GM19240 (cell line): Measurements from ENCODE around the gene HLA-DQA1.
"Not testable (repeated sequence)": the region's sequence is repeated elsewhere in the genome, so short reads cannot be mapped to it uniquely, and the experiment has no call there.

ENCODE experiments used
- DNase-seq: peaks from one replicate; pipeline ENCODE4 v3.0.0; 2011; ENCODE audit warnings: low spot score; ENCODE audit not compliant: insufficient read length

The HLA-DQA1 gene

GRCh38 chr6:32622545-32623401 lies 14.4 kb upstream of the HLA-DQA1 start:
- DNase-seq: peak; percentile 8

- no peak for DNase-seq
Measured at GRCh38 chr6:32623693-32624092, 13.5 kb upstream of the HLA-DQA1 start.

DNA sequence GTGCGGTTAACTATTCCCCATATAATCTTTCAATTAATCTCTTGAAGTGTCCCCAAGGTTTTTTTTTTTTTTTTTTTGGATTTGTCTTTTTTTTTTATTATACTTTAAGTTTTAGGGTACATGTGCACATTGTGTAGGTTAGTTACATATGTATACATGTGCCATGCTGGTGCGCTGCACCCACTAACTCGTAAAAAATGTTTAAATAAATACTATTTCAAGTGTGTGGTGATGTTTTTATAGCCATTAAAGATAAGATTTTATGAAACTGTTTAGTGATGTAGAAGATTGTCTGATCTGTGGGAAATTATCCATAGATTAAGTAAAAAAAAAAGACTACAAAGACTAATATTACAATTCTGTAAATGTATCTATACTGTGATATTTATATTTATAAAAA lies 12.6 kb upstream of the HLA-DQA1 start:
- no peak for DNase-seq

GRCh38 chr6:32625137-32625536 lies 12.1 kb upstream of the HLA-DQA1 start:
- DNase-seq: no peak

- DNase-seq: no peak
Measured at GRCh38 chr6:32627249-32627648, 10.0 kb upstream of the HLA-DQA1 start.

DNA sequence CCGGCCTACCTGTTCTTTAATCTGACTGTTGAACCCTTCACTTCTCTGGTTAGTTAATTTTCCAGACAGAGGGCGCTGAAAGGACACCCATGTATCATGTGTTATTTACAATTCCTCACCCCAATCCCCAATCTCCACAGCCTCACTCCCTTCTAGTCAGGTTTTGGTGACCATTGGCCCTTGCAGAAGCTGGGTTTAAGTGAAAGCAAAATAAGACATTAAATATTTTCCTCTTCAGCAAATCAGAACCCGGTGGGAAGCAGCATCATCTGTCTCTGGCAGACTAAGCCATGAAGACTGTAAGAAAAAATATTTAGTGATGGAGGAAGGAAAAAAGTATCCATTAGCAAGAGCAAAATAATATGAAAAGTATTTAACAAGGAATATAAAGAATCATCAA lies 9.4 kb upstream of the HLA-DQA1 start:
- no peak for DNase-seq

- DNase-seq: not testable (repeated sequence)
Measured at GRCh38 chr6:32629793-32630192, 7.4 kb upstream of the HLA-DQA1 start.

- DNase-seq: no peak
Measured at GRCh38 chr6:32635526-32636123, 1.6 kb upstream of the HLA-DQA1 start.

DNA sequence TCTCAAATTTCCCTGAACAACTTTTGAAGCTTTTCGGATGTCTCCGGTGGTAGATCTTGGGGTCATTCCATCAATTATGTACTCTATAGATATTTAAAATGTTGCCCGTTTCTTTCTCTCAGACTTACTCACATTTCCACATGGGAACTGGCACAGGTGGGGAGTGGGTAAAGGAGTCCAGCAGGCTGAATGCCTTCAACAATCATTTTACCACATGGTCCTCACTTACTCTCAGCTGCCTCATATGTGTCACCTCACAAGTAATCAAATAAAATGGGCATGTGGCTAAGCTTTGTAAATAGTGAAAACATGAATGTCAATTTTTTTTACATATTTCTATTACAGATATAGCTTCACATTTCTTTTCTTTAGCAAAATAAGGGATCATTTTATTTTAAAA lies 677 bp downstream of the HLA-DQA1 start:
- DNase-seq: no peak

DNA sequence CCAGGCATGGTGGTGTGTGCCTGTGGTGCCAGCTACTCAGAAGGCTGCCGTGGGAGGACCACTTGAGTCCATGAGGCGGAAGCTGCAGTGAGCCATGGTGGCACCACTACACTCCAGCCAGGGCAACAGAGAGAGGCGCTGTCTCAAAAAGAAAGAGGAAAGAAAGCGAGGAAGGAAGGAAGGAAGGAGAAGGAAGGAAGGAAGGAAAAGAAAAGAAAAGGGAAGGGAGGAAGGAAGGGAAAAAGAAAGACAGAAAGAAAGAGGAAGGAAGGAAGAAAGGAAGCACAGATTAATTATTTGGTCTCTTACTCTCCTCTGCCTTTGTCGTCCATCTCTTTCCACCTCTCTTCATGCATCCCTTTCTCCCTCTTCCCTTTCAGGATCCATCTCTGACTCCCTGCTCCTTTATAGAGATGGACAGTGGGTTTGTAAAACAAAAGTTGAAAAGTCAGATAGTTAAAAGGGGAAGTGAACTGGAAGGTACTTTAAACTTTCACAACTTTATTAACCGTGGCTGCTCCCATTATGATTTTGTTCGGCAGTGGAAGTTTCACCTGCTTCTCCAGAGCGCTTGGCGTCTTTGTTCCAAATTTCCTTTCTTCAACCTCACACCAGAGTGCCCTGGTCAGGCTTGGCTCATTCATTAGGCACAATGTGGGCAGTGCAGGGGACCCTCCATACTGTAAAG lies 1.5 kb downstream of the HLA-DQA1 start:
- no peak for DNase-seq

DNA sequence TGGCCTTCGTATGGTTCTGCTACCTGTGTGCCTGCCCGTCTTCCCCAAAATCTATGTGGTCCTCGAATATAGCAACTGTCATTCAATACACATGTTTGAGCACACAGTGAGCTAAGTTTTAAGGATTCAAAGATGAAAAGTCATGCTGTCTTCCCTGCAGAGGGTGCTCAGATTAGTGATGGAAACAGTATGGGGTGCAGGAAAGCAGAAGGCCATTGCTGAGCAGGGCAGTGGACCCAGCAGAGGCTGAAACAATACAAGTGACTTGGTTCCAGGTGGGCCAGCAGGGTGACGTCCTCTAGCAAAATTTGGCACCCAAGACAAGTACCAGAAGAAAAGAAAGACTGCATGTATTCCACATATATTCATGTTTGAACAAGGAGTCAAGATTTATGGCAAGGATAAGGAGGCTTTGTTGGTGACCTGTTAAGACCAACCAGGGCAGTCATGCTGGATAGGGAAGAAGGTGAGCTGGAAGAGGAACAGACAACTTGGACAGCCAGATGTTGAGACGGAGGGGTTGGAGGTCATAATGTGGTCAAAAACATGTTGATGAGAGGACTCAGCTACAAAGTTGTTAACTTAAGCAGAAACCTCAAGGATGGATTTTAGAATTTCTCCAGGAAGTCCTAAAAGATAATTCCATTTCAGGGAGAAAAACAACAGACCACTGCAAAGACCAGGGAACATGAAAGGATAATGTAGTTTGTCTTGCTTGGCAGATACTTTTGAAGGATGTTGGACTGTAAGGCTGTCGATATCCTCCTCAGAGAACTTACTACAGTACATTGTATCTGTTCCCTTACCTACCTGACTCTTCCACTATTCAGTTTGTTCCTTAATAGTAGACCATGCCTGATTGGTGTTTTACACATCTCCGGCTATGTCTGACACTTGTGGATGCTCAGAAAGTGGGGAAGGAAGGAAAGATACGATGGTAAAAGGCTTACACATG lies 2.5 kb downstream of the HLA-DQA1 start:
- DNase-seq: no peak

GRCh38 chr6:32641122-32641521 lies 3.9 kb downstream of the HLA-DQA1 start:
- DNase-seq: no peak

- not testable (repeated sequence) for DNase-seq
Measured at GRCh38 chr6:32641785-32642719, 4.8 kb downstream of the HLA-DQA1 start.

- no peak for DNase-seq
Measured at GRCh38 chr6:32642720-32643106, 5.5 kb downstream of the HLA-DQA1 start.

- DNase-seq: no peak
Measured at GRCh38 chr6:32643904-32644303, 6.7 kb downstream of the HLA-DQA1 start.

DNA sequence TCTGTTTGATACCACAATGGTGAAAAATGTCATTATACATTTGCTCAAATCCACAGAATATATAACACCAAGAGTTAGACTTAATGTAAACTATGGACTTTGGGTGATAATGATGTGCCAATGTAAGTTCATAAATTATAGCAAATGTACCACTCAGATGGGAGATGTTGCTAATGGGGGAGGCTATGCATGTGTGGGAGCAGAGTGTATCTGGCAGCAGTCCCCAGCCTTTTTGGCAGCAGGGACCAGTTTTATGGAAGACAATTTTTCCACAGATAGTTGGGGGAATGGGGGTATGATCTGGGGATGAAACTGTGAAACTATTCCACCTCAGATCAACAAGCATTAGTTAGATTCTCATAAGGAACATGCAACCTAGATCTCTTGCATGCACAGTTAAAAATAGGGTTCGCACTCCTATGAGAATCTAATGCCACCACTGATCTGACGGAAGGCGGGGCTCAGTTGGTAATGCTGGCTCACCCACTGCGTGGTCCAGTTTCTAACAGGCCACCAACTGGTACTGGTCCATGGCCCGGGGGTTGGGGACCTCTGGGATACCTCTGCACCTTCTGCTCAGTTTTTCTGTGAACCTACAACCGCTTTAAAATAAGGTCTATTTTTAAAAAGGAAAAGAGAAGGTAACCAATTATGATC lies 8.0 kb downstream of the HLA-DQA1 start:
- DNase-seq: no peak

GRCh38 chr6:32655203-32655710 lies 18.1 kb downstream of the HLA-DQA1 start:
- no peak for DNase-seq

DNA sequence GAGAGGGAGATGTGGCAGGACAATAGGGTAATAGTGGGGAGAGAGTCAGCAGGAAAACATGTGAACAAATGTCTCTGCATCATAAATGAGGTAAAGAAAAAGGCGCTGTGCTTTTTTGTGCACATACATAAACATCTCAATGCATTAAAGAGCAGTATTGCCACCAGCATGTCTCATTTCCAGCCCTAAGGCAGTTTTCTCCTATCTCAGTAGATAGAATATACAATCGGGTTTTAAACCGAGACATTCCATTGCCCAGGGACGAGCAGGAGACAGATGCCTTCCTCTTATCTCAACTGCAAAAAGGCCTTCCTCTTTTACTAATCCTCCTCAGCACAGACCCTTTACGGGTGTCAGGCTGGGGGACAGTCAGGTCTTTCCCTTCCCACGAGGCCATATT lies 20.1 kb downstream of the HLA-DQA1 start:
- not testable (repeated sequence) for DNase-seq

- not testable (repeated sequence) for DNase-seq
Measured at GRCh38 chr6:32657819-32658218, 20.6 kb downstream of the HLA-DQA1 start.
